GM12801 (cell line): ENCODE data around the gene SLC15A5.

Source experiments
- TF ChIP-seq, protein P1 (sequence below): IDR thresholded peaks from one replicate; pipeline ENCODE4 v1.5.1; 2011; ENCODE audit warnings: control low read depth; ENCODE audit not compliant: insufficient read length; ENCODE audit errors: extremely low read depth

SLC15A5 gene

DNA sequence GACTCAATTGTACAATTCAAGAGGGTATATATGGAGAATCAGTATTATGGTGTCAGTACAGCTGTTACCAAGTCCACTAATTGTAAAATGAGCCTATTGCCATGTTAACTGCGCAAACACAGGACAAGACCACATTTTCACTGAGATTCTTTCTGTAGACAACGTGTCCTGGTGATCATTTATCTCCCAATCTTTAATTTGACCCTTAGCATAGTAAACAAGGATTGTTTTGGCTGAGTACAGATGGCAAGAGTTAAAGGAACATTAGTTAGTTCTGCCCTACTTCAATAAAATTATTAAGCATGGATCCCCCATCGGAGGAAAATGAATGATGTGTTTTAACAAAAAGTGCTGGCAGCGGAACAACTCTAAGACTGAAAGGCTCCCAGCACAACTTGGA is 36.1 kb downstream of the SLC15A5 start:
- TF ChIP-seq, protein P1, sequence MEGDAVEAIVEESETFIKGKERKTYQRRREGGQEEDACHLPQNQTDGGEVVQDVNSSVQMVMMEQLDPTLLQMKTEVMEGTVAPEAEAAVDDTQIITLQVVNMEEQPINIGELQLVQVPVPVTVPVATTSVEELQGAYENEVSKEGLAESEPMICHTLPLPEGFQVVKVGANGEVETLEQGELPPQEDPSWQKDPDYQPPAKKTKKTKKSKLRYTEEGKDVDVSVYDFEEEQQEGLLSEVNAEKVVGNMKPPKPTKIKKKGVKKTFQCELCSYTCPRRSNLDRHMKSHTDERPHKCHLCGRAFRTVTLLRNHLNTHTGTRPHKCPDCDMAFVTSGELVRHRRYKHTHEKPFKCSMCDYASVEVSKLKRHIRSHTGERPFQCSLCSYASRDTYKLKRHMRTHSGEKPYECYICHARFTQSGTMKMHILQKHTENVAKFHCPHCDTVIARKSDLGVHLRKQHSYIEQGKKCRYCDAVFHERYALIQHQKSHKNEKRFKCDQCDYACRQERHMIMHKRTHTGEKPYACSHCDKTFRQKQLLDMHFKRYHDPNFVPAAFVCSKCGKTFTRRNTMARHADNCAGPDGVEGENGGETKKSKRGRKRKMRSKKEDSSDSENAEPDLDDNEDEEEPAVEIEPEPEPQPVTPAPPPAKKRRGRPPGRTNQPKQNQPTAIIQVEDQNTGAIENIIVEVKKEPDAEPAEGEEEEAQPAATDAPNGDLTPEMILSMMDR = no peak

DNA sequence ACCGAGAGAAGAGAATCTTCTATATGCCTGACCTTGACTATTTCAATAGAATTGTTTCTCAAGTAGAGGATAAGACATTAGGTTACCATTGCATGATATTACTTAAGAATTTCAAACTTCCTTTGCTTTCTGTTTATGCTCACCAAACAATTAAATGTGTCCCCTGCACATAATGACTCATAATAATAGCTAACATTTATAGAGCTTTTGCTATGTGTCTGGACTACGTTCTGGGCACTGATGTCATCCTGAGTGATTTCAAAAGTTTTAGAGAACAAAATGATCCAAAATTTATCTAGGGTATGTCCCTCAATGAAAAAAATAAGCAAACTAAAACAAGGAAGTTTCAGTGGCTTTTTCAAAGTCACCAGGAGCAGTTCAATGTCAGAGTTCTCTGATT is 38.8 kb downstream of the SLC15A5 start:
- TF ChIP-seq, protein P1 = no peak

DNA sequence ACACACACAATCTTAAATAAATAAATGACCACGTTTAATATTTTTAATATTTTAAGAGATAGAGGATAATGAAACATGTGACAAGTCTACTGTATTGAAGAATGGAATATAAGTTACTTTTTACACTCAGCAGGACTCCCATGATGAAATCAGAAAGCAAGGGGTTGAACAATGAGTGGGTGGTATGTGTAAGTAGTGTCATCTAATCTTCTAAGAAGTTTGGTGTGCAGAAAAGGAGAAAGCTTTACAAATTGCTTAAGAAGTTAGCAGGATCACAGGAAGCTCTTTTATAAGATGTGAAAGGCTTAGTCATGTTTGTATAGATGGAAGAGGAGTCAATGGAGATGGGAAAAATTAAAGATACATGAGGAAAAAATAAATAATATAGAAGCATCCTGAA is 47.8 kb downstream of the SLC15A5 start:
- TF ChIP-seq, protein P1 = no peak

DNA sequence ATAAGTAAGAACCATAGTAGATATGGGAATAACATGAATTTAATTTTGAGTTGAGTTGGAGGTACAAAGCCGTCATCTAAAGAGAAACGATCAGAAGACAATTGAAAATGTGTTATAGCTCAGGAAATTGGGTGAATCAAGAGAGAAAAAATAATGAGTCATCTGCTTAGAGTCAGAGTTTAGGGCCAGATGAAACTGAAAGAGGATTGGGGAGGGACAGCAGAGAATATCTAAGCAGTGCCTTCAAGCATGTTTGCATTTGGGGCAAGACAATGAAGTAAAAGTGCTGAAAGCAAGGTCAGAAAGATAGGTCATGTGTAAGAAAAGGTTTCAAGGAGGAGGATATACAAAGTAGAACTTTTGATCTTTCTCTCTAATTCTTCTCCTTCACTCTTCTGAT is 49.4 kb downstream of the SLC15A5 start:
- TF ChIP-seq, protein P1 = no peak

DNA sequence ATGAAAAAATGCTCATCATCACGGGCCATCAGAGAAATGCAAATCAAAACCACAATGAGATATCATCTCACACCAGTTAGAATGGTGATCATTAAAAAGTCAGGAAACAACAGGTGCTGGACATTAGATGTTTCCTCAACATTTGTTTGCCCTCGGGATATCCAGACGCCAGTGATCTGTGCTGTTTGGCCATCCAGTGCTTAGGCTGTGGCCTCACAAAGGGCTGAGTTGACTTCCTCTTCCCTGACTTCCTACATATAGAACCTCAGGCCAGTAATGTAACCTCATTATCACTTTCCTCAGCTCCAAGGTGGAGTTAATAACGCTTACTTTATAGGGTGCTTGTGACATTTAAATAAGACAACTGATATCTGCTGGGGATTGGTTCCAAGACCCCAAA is 51.8 kb downstream of the SLC15A5 start:
- TF ChIP-seq, protein P1 = no peak

DNA sequence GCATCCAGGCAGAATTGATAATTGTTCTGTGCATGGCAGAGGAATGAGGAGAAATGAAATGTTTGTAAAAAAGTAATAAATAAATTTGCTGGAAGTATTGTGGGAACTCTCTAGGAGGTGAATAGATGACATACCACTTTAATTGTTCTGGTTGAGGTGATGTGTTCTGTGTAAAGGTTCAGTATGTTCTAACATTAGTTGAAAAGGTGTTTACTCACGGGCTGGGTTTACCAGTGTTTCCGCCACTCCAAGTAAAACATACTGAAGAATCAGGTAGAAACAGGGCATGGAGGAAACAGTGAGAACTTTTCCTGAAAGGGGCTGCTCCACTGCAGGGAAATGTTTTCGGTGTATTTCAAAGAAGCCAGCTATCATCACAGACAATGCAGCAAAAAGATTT is 53.3 kb downstream of the SLC15A5 start:
- TF ChIP-seq, protein P1 = no peak

DNA sequence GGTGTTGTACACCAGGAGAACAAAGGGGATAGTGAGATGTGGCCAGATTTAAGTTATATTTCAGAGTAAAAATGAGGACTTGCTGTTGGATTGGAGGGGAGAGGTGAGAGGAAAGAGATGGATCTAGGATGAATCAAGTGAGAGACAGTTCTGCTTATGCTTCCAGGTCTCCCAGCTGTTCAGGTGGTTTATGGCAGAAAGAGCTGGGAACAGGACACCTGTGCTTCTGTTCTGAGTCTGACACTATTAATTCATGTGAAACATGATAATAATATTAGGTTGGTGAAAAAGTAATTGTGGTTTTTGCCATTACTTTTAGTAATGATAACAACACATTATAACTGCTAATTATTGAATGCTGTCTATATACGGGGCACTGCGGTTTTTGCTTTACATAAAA is 55.7 kb downstream of the SLC15A5 start:
- TF ChIP-seq, protein P1 = no peak

DNA sequence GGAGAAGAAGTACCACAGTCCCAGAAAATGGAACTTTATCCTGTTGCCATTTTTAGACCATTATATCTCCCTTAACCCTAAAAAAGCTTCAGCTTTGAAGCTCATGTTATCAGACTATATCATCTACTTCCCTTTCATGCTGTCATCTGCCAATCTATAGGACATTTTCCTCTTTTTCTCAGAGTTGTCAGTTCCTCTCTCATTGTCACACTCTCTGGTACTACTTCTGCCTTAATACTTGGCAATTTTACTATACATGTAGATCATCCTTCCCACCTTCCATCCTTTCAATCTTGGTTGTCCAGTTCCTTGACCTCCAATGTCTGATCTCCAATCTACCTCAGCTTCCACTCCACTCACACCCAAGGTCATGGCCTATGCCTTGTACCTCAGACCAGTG is 57.4 kb downstream of the SLC15A5 start:
- TF ChIP-seq, protein P1 = no peak
